Subcutaneous abdominal adipose tissue (tissue), 5 donors: ENCODE data around the gene VSIG10L2.

Experiments used
- H3K27ac ChIP-seq: one replicate; pipeline ENCODE4 v1.7.0; 2013; ENCODE audit warnings: low read depth, mild to moderate bottlenecking, inconsistent platforms, low read length, moderate library complexity
- H3K27me3 ChIP-seq, 5 donors: one replicate each; pipeline ENCODE4 v1.7.0; 2013; ENCODE audit warnings: low read length in 5 of 5, inconsistent platforms in 1 of 5; ENCODE audit not compliant: control insufficient read depth in 5 of 5, insufficient read depth in 4 of 5
- H3K36me3 ChIP-seq, 5 donors: one replicate each; pipeline ENCODE4 v1.7.0; 2013; ENCODE audit warnings: low read length in 5 of 5; ENCODE audit not compliant: control insufficient read depth in 5 of 5, insufficient read depth in 5 of 5
- H3K4me1 ChIP-seq, 5 donors: one replicate each; pipeline ENCODE4 v1.7.0; 2013; ENCODE audit warnings: low read length in 5 of 5, mild to moderate bottlenecking in 3 of 5, moderate library complexity in 1 of 5; ENCODE audit not compliant: control insufficient read depth in 5 of 5, insufficient read depth in 5 of 5
- H3K4me3 ChIP-seq, 5 donors: one replicate each; pipeline ENCODE4 v1.7.0; 2013; ENCODE audit warnings: low read length in 5 of 5, low read depth in 1 of 5
- H3K9ac ChIP-seq, 5 donors: one replicate each; pipeline ENCODE4 v1.7.0; 2013; ENCODE audit warnings: low read length in 5 of 5, mild to moderate bottlenecking in 4 of 5, moderate library complexity in 3 of 5
- H3K9me3 ChIP-seq, 5 donors: one replicate each; pipeline ENCODE4 v1.7.0; 2013; ENCODE audit warnings: low read length in 5 of 5; ENCODE audit not compliant: control insufficient read depth in 5 of 5
- donor health status: healthy.
- donor health status: healthy.
- donor health status: healthy.
- donor health status: healthy.
- donor health status: healthy.

VSIG10L2 gene

GRCh38 chr11:125998267-125998666, 52.4 kb downstream of the VSIG10L2 start:
- no peak overlapping the region for H3K4me3 ChIP-seq
- no peak overlapping the region for H3K27ac ChIP-seq
- H3K27me3 ChIP-seq, result no peaks in the 10 kb centered on the region
- peaks cover 12 to 39% (median 24%) of the 10 kb centered on the region in 5 donors for H3K36me3 ChIP-seq
- no peaks in the 10 kb centered on the region for H3K9me3 ChIP-seq
- no peak overlapping the region for H3K9ac ChIP-seq
- H3K4me1 ChIP-seq, result no peaks in the 10 kb centered on the region

GRCh38 chr11:125999234-125999880, 53.5 kb downstream of the VSIG10L2 start:
- Histone ChIP-seq H3K36me3 (peaks cover 7 to 39% (median 18%) of the 10 kb centered on the region in 5 donors), H3K9ac (no peak overlapping the region)

GRCh38 chr11:126002181-126002580, 56.3 kb downstream of the VSIG10L2 start:
- H3K4me3 ChIP-seq, result no peak overlapping the region
- H3K4me1 ChIP-seq, result peaks cover 0 to 4% (median 0%) of the 10 kb centered on the region in 5 donors
- H3K9me3 ChIP-seq, result no peaks in the 10 kb centered on the region
- peaks cover 3 to 41% (median 17%) of the 10 kb centered on the region in 5 donors for H3K36me3 ChIP-seq
- no peaks in the 10 kb centered on the region for H3K27me3 ChIP-seq
- no peak overlapping the region for H3K9ac ChIP-seq
- no peak overlapping the region for H3K27ac ChIP-seq

More at GRCh38 chr11:125999234-125999880, 53.5 kb downstream of the VSIG10L2 start:
- H3K27ac ChIP-seq, result no peak overlapping the region
- no peak overlapping the region for H3K4me3 ChIP-seq
- H3K4me1 ChIP-seq, result no peaks in the 10 kb centered on the region
- H3K9me3 ChIP-seq, result no peaks in the 10 kb centered on the region
- no peaks in the 10 kb centered on the region for H3K27me3 ChIP-seq
